Activated CD4-positive, alpha-beta T cell treated with anti-CD3 and anti-CD28 coated beads, Interleukin-2, amount 10 ng/mL, durations not matched to agents 24 days and 14 days (primary cell): Measurements from ENCODE around the gene IFI35. TPM values are rescaled to one million over a fixed set of nuclear protein-coding genes. Genes with fewer than 3 reads are reported as not detected.
"Not testable (repeated sequence)": the region's sequence is repeated elsewhere in the genome, so short reads cannot be mapped to it uniquely, and the experiment has no call there.

Experiments used
- DNase-seq: peaks from one replicate; pipeline ENCODE4 v3.0.0; 2022
- H3K27ac Mint-ChIP-seq: one replicate; pipeline ENCODE4 v1.8.0; 2022; ENCODE audit warnings: mild to moderate bottlenecking, mixed read lengths
- H3K27me3 Mint-ChIP-seq: one replicate; pipeline ENCODE4 v1.8.0; 2022; ENCODE audit warnings: mixed read lengths
- H3K36me3 Mint-ChIP-seq: one replicate; pipeline ENCODE4 v1.8.0; 2022; ENCODE audit warnings: low read depth, mild to moderate bottlenecking, mixed read lengths
- H3K4me1 Mint-ChIP-seq: one replicate; pipeline ENCODE4 v1.8.0; 2021; ENCODE audit warnings: mixed read lengths
- H3K4me3 Mint-ChIP-seq: one replicate; pipeline ENCODE4 v1.8.0; 2022; ENCODE audit warnings: mild to moderate bottlenecking, moderate library complexity, mixed read lengths
- H3K9me3 Mint-ChIP-seq: one replicate; pipeline ENCODE4 v1.8.0; 2021; ENCODE audit warnings: mixed read lengths
- intact Hi-C: fragments of 100-400 bp; cut with micrococcal nuclease; formaldehyde crosslinking; loops from one replicate; pipeline ENCODE4 v1.15.1; 2023
- total RNA-seq: library from RNA; stranded (reverse); gene quantifications from 2 replicates; pipeline ENCODE4 v1.2.3, GENCODE V29; 2022

The IFI35 gene
- total RNA-seq, 1 donor from 2014 or later: 51.9 TPM

GRCh38 chr17:43039646-43040045, 33.1 kb downstream of the IFI35 start:
- H3K36me3 Mint-ChIP-seq: peaks cover 12% of the 10 kb centered on the region
- no peaks in the 10 kb centered on the region for H3K9me3 Mint-ChIP-seq
- H3K27me3 Mint-ChIP-seq: no peaks in the 10 kb centered on the region
- no peak for DNase-seq
- H3K4me1 Mint-ChIP-seq: no peaks in the 10 kb centered on the region
- no peak overlapping the region for H3K4me3 Mint-ChIP-seq
- intact Hi-C loops: no loop called here
- no peak overlapping the region for H3K27ac Mint-ChIP-seq

- Mint-ChIP-seq H3K9me3 (no peaks in the 10 kb centered on the region), H3K27ac (no peak overlapping the region), H3K36me3 (peaks cover 20% of the 10 kb centered on the region), H3K27me3 (no peaks in the 10 kb centered on the region), H3K4me1 (no peaks in the 10 kb centered on the region), H3K4me3 (no peak overlapping the region)
- DNase-seq: no peak
- intact Hi-C loops: no loop called here
Observed at GRCh38 chr17:43040655-43041054, 34.1 kb downstream of the IFI35 start.

- H3K4me3 Mint-ChIP-seq: no peak overlapping the region
- H3K4me1 Mint-ChIP-seq: no peaks in the 10 kb centered on the region
- H3K27me3 Mint-ChIP-seq: no peaks in the 10 kb centered on the region
- H3K27ac Mint-ChIP-seq: no peak overlapping the region
- H3K36me3 Mint-ChIP-seq: peaks cover 22% of the 10 kb centered on the region
- DNase-seq: no peak
- no peaks in the 10 kb centered on the region for H3K9me3 Mint-ChIP-seq
- intact Hi-C loops: no loop called here
Observed at GRCh38 chr17:43042025-43042628, 35.5 kb downstream of the IFI35 start.

- no peaks in the 10 kb centered on the region for H3K27me3 Mint-ChIP-seq
- DNase-seq: no peak
- no peaks in the 10 kb centered on the region for H3K9me3 Mint-ChIP-seq
- H3K4me1 Mint-ChIP-seq: no peaks in the 10 kb centered on the region
- H3K4me3 Mint-ChIP-seq: no peak overlapping the region
- peaks cover 25% of the 10 kb centered on the region for H3K36me3 Mint-ChIP-seq
- H3K27ac Mint-ChIP-seq: no peak overlapping the region
- intact Hi-C loops: no loop called here
Observed at GRCh38 chr17:43043307-43043706, 36.7 kb downstream of the IFI35 start.

- Mint-ChIP-seq H3K4me3 (no peak overlapping the region), H3K27me3 (no peaks in the 10 kb centered on the region), H3K9me3 (no peaks in the 10 kb centered on the region), H3K36me3 (peaks cover 27% of the 10 kb centered on the region), H3K27ac (no peak overlapping the region), H3K4me1 (no peaks in the 10 kb centered on the region)
- intact Hi-C loops: no loop called here
- no peak for DNase-seq
Observed at GRCh38 chr17:43044024-43044423, 37.4 kb downstream of the IFI35 start.

GRCh38 chr17:43051969-43052368, 45.4 kb downstream of the IFI35 start:
- no peak overlapping the region for H3K4me3 Mint-ChIP-seq
- H3K4me1 Mint-ChIP-seq: no peaks in the 10 kb centered on the region
- H3K27me3 Mint-ChIP-seq: no peaks in the 10 kb centered on the region
- DNase-seq: no peak
- no peak overlapping the region for H3K27ac Mint-ChIP-seq
- intact Hi-C loops: no loop called here
- peaks cover 40% of the 10 kb centered on the region for H3K36me3 Mint-ChIP-seq
- no peaks in the 10 kb centered on the region for H3K9me3 Mint-ChIP-seq

- H3K4me1 Mint-ChIP-seq, H3K27ac Mint-ChIP-seq, H3K4me3 Mint-ChIP-seq, intact Hi-C loops, DNase-seq, H3K9me3 Mint-ChIP-seq, H3K27me3 Mint-ChIP-seq: not testable (repeated sequence)
- H3K36me3 Mint-ChIP-seq: peaks cover 37% of the 10 kb centered on the region
Observed at GRCh38 chr17:43053008-43053407, 46.4 kb downstream of the IFI35 start.

GRCh38 chr17:43056051-43056450, 49.5 kb downstream of the IFI35 start:
- H3K36me3 Mint-ChIP-seq: peaks cover 36% of the 10 kb centered on the region
- intact Hi-C loops: no loop called here

GRCh38 chr17:43062984-43063638, 56.5 kb downstream of the IFI35 start:
- intact Hi-C loops: no loop called here
- Mint-ChIP-seq H3K36me3 (peaks cover 38% of the 10 kb centered on the region), H3K27me3 (no peaks in the 10 kb centered on the region), H3K4me3 (no peak overlapping the region), H3K9me3 (no peaks in the 10 kb centered on the region), H3K4me1 (no peaks in the 10 kb centered on the region), H3K27ac (no peak overlapping the region)
- no peak for DNase-seq

More at GRCh38 chr17:43056051-43056450, 49.5 kb downstream of the IFI35 start:
- no peak for DNase-seq
- no peaks in the 10 kb centered on the region for H3K9me3 Mint-ChIP-seq
- H3K4me1 Mint-ChIP-seq: no peaks in the 10 kb centered on the region
- no peak overlapping the region for H3K4me3 Mint-ChIP-seq
- no peak overlapping the region for H3K27ac Mint-ChIP-seq
- H3K27me3 Mint-ChIP-seq: no peaks in the 10 kb centered on the region

Other genes with a start within 250 kb of the IFI35 start
- gene RAMP2, start 245.6 kb upstream of the IFI35 start, total RNA-seq: not detected in 2 replicates
- 89.5 and 93.7 TPM in 2 replicates for gene VPS25, start 233.3 kb upstream of the IFI35 start, total RNA-seq
- 0.12 TPM in 2 replicates for gene WNK4, start 226.2 kb upstream of the IFI35 start, total RNA-seq
- 50.4 and 50.7 TPM in 2 replicates for gene COA3, start 208.1 kb upstream of the IFI35 start, total RNA-seq
- not detected in 2 replicates for gene CNTD1, start 207.9 kb upstream of the IFI35 start, total RNA-seq
- gene BECN1, start 182.5 kb upstream of the IFI35 start, total RNA-seq: 94.1 and 106 TPM in 2 replicates
- 232 and 250 TPM in 2 replicates for gene PSME3, start 173.4 kb upstream of the IFI35 start, total RNA-seq
- gene AOC2, start 162.2 kb upstream of the IFI35 start, total RNA-seq: 3.3 and 4.2 TPM in 2 replicates
- gene AOC3, start 155.6 kb upstream of the IFI35 start, total RNA-seq: 1.8 and 2.2 TPM in 2 replicates
- not detected in 2 replicates for gene G6PC1, start 106.0 kb upstream of the IFI35 start, total RNA-seq
- gene AARSD1, start 42.3 kb upstream of the IFI35 start, total RNA-seq: 78.2 and 78.4 TPM in 2 replicates
- 0.66 and 1.4 TPM in 2 replicates for gene PTGES3L, start 26.7 kb upstream of the IFI35 start, total RNA-seq
- 20.2 and 20.5 TPM in 2 replicates for gene RUNDC1, start 26.2 kb upstream of the IFI35 start, total RNA-seq
- 1,178 and 1,206 TPM in 2 replicates for gene RPL27, start 8.4 kb upstream of the IFI35 start, total RNA-seq
- gene VAT1, start 15.6 kb downstream of the IFI35 start, total RNA-seq: 17.9 and 18.8 TPM in 2 replicates
- 0.07 TPM in 2 replicates for gene RND2, start 18.4 kb downstream of the IFI35 start, total RNA-seq
- gene BRCA1, start 118.6 kb downstream of the IFI35 start, total RNA-seq: 88.1 and 93.3 TPM in 2 replicates
- gene NBR1, start 164.4 kb downstream of the IFI35 start, total RNA-seq: 51.2 and 53.5 TPM in 2 replicates
- 17.9 and 19.1 TPM in 2 replicates for gene TMEM106A, start 205.1 kb downstream of the IFI35 start, total RNA-seq
- gene CCDC200, start 221.8 kb downstream of the IFI35 start, total RNA-seq: 0.65 and 0.92 TPM in 2 replicates
- 5,051 and 5,500 TPM in 2 replicates for gene RNU2-1, start 227.2 kb downstream of the IFI35 start, total RNA-seq